HEK293 (cell line): ENCODE measurements around the gene NCOA3.
A peak's percentile ranks its signal among the peaks of the same experiment; 100 is the strongest.

Source experiments
- KLF7 ChIP-seq: fragments of 450-650 bp; formaldehyde crosslinking; IDR thresholded peaks from 2 replicates; pipeline ENCODE4 v1.5.1; 2016; ENCODE audit warnings: missing biosample characterization, missing genetic modification characterization, borderline replicate concordance
- TF ChIP-seq, protein P1 (sequence below): fragments of 450-650 bp; formaldehyde crosslinking; IDR thresholded peaks from 2 replicates; pipeline ENCODE4 v1.5.1; 2016; ENCODE audit warnings: missing biosample characterization, missing genetic modification characterization
- TF ChIP-seq, protein P2 (sequence below): fragments of 450-650 bp; formaldehyde crosslinking; IDR thresholded peaks from 2 replicates; pipeline ENCODE4 v1.5.1; 2016; ENCODE audit warnings: missing biosample characterization, missing genetic modification characterization
- TF ChIP-seq, protein P3 (sequence below): fragments of 450-650 bp; formaldehyde crosslinking; conservative IDR thresholded peaks from 2 replicates; pipeline ENCODE4 v1.5.1; 2016; ENCODE audit warnings: low read depth, missing biosample characterization, missing genetic modification characterization

DNA sequence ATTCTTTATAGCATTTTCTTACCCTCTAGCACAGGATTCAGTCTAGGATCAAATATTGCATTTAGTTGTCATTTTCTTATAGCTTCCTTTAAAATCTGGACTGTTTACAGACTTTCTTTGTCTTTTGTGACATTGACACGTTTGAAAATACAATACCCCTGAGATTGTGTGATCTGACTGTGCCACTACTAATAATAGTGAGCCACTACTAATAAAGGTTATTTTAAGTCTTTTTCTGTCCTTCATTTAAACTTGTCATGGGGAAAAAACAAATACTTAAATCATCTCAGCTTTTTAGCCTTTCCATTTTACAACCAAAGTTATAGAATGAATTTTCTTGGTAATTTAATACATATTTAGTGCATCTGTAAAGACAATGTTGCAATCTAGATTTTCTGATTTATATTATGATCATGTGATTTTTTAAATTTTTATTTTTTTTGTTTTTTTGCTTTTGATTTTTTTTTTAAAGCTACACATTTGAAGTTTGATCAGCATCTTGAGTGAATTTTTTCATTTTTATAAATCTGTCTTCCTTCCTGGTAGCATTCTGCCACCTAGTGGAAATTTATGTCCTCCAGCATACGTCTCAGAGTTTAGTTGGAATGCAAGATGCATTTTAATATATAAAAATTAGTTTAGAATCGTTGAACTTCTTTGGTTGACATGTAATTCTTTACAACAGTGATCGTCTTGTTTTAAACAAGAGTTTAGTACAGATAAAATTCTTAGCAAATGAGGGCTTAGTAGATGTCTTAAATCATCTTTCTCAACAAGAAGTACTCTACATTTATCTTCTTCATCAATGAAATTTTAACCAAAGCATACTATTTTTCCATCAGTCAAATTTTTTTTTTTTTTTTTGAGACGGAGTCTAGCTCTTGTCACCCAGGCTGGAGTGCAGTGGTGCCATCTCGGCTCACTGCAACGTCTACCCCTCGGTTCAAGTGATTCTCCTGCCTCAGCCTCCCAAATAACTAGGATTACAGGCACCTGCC is 119.4 kb downstream of the NCOA3 start:
- TF ChIP-seq, protein P1, sequence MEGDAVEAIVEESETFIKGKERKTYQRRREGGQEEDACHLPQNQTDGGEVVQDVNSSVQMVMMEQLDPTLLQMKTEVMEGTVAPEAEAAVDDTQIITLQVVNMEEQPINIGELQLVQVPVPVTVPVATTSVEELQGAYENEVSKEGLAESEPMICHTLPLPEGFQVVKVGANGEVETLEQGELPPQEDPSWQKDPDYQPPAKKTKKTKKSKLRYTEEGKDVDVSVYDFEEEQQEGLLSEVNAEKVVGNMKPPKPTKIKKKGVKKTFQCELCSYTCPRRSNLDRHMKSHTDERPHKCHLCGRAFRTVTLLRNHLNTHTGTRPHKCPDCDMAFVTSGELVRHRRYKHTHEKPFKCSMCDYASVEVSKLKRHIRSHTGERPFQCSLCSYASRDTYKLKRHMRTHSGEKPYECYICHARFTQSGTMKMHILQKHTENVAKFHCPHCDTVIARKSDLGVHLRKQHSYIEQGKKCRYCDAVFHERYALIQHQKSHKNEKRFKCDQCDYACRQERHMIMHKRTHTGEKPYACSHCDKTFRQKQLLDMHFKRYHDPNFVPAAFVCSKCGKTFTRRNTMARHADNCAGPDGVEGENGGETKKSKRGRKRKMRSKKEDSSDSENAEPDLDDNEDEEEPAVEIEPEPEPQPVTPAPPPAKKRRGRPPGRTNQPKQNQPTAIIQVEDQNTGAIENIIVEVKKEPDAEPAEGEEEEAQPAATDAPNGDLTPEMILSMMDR (tag by site-specific recombination) = peak; percentile 59
- TF ChIP-seq, protein P2, sequence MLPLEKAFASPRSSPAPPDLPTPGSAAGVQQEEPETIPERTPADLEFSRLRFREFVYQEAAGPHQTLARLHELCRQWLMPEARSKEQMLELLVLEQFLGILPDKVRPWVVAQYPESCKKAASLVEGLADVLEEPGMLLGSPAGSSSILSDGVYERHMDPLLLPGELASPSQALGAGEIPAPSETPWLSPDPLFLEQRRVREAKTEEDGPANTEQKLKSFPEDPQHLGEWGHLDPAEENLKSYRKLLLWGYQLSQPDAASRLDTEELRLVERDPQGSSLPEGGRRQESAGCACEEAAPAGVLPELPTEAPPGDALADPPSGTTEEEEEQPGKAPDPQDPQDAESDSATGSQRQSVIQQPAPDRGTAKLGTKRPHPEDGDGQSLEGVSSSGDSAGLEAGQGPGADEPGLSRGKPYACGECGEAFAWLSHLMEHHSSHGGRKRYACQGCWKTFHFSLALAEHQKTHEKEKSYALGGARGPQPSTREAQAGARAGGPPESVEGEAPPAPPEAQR (tag by site-specific recombination) = no peak
- TF ChIP-seq, protein P3, sequence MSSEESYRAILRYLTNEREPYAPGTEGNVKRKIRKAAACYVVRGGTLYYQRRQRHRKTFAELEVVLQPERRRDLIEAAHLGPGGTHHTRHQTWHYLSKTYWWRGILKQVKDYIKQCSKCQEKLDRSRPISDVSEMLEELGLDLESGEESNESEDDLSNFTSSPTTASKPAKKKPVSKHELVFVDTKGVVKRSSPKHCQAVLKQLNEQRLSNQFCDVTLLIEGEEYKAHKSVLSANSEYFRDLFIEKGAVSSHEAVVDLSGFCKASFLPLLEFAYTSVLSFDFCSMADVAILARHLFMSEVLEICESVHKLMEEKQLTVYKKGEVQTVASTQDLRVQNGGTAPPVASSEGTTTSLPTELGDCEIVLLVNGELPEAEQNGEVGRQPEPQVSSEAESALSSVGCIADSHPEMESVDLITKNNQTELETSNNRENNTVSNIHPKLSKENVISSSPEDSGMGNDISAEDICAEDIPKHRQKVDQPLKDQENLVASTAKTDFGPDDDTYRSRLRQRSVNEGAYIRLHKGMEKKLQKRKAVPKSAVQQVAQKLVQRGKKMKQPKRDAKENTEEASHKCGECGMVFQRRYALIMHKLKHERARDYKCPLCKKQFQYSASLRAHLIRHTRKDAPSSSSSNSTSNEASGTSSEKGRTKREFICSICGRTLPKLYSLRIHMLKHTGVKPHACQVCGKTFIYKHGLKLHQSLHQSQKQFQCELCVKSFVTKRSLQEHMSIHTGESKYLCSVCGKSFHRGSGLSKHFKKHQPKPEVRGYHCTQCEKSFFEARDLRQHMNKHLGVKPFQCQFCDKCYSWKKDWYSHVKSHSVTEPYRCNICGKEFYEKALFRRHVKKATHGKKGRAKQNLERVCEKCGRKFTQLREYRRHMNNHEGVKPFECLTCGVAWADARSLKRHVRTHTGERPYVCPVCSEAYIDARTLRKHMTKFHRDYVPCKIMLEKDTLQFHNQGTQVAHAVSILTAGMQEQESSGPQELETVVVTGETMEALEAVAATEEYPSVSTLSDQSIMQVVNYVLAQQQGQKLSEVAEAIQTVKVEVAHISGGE (tag by site-specific recombination) = no peak
- no peak for TF ChIP-seq KLF7 (tag by site-specific recombination)
